ENCODE measurements around the gene ABCB8.

GRCh38 chr7:151012911-151013347 lies 15.3 kb upstream of the ABCB8 start:
- TF ChIP-seq EZH2 (IDR thresholded peaks at IDR 0.05; ENCODE audit: borderline replicate concordance, insufficient read depth, low read depth, low read length, poor library complexity, severe bottlenecking), result no peak
- TF ChIP-seq CTCF (IDR thresholded peaks at IDR 0.05), result peak; percentile 36
